Coronary artery (tissue), 2 donors: ENCODE measurements around the gene TMEM205.
"Not testable (repeated sequence)": the region's sequence is repeated elsewhere in the genome, so short reads cannot be mapped to it uniquely, and the experiment has no call there.

Experiments
- DNase-seq: peaks from one replicate; pipeline ENCODE4 v3.0.0-alpha.2; 2017; ENCODE audit warnings: low spot score
- H3K27ac ChIP-seq, 2 donors: fragments of 200-600 bp; sonication (generic); one replicate each; pipeline ENCODE4 v1.5.1; 2016 to 2019
- H3K4me3 ChIP-seq: fragments of 200-600 bp; sonication (generic); 2 replicates; pipeline ENCODE4 v1.5.1; 2016; ENCODE audit warnings: mild to moderate bottlenecking, moderate library complexity
- TF ChIP-seq, protein P1 (sequence below): fragments of 200-600 bp; sonication (generic); IDR thresholded peaks from one replicate; pipeline ENCODE4 v1.5.1; 2019; ENCODE audit warnings: antibody characterized with exemption

Gene TMEM205

GRCh38 chr19:11324748-11325389, 21.2 kb downstream of the TMEM205 start:
- Histone ChIP-seq H3K4me3 (no peak overlapping the region), H3K27ac (peak overlapping the region; percentile 63 to 76)
- DNase-seq = no peak
- TF ChIP-seq, protein P1, sequence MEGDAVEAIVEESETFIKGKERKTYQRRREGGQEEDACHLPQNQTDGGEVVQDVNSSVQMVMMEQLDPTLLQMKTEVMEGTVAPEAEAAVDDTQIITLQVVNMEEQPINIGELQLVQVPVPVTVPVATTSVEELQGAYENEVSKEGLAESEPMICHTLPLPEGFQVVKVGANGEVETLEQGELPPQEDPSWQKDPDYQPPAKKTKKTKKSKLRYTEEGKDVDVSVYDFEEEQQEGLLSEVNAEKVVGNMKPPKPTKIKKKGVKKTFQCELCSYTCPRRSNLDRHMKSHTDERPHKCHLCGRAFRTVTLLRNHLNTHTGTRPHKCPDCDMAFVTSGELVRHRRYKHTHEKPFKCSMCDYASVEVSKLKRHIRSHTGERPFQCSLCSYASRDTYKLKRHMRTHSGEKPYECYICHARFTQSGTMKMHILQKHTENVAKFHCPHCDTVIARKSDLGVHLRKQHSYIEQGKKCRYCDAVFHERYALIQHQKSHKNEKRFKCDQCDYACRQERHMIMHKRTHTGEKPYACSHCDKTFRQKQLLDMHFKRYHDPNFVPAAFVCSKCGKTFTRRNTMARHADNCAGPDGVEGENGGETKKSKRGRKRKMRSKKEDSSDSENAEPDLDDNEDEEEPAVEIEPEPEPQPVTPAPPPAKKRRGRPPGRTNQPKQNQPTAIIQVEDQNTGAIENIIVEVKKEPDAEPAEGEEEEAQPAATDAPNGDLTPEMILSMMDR = no peak

DNA sequence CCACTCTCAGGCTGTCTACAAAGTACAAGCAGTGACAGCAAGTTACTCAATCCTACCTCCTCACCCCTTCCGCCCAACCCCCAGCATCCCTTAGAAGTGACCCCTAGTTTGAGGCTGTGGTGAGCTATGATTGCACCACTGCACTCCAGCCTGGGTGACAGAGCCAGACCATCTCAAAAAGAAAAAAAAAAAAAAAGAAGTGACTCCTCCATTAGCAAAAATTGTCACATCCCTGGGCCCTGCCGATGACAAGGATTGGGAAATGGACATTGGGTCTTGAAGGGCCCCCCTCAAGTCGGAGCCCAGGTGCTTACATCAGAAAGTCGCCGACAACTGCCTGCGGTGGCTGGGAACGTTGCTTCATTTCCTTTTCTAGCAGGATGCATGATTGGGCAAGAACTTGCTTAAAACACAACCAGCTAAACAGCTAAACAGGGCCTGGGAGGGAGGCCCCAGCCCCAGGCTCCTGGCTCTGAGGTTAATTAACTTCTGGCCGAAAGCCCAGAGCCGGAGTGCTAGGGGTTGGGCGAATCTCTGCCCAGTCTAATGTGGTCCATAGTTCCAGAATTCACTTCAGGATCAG, 21.9 kb downstream of the TMEM205 start:
- TF ChIP-seq, protein P1 = no peak
- Histone ChIP-seq H3K27ac (peak overlapping the region; percentile 63 to 76), H3K4me3 (peak overlapping the region; percentile 21)
- DNase-seq = peak; percentile 86

DNA sequence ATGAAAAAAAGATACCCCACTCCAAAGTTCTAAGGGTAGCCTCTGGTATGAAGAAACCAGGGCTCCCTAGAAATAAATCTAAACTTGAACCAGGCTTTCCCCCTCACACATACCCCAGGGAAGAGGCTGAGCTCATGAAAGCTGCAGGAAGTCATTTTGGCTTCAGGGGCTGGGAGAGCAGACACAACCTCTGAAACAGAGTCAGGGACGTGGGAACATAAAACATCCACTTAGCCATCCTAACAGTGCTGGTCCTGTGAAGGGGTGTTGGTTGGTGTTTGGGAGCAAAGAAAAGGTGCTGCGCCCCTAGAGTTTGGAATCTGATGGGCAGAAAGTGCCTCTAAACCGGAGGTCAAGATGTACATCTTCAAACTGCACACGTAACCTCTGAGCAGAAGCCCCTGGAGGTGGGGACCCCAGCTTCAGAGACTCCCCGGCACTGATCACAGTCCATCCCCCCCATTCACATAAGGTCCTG, 22.4 kb downstream of the TMEM205 start:
- TF ChIP-seq, protein P1 = no peak
- Histone ChIP-seq H3K27ac (peak overlapping the region; percentile 63 to 76), H3K4me3 (peak overlapping the region; percentile 21)
- DNase-seq = no peak

- TF ChIP-seq, protein P1 = no peak
- H3K27ac ChIP-seq = no peak overlapping the region
- no peak overlapping the region for H3K4me3 ChIP-seq
- DNase-seq = no peak
Observed at GRCh38 chr19:11322269-11323024, 23.6 kb downstream of the TMEM205 start.

- no peak overlapping the region for H3K27ac ChIP-seq
- no peak for DNase-seq
- TF ChIP-seq, protein P1 = no peak
- no peak overlapping the region for H3K4me3 ChIP-seq
Observed at GRCh38 chr19:11321191-11322126, 24.6 kb downstream of the TMEM205 start.

DNA sequence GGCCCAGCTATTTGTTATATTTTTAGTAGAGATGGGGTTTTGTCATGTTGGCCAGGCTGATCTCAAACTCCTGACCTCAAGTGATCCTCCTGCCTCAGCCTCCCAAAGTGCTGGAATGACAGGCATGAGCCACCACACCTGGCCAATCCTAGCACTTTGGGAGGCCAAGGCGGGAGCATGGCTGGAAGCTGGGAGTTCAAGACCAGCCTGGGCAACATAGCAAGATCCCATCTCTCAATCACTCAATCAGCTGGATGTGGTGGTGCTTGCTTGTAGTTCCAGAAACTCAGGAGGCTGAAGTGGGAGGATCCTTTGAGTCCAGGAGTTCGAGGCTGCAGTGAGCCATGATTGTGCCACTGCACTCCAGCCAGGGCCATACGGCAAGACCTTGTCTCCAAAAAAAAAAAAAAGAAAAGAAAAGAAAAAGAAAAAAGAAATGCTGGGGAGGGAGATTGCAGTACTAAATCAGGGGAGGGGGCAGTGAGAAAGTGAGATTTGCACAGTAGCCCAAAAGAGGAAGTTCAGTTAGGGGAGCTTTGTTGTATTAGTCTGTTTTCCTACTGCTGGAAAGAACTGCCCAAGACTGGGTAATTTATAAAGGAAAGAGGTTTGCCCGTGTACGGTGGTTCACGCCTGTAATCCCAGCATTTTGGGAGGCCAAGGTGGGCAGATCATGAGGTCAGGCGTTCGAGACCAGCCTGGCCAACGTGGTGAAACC, 25.6 kb downstream of the TMEM205 start:
- H3K4me3 ChIP-seq, DNase-seq, H3K27ac ChIP-seq: not testable (repeated sequence)
